ENCODE results near the gene TBC1D16.
"Not testable (repeated sequence)": the region's sequence is repeated elsewhere in the genome, so short reads cannot be mapped to it uniquely, and the experiment has no call there.

Gene TBC1D16

DNA sequence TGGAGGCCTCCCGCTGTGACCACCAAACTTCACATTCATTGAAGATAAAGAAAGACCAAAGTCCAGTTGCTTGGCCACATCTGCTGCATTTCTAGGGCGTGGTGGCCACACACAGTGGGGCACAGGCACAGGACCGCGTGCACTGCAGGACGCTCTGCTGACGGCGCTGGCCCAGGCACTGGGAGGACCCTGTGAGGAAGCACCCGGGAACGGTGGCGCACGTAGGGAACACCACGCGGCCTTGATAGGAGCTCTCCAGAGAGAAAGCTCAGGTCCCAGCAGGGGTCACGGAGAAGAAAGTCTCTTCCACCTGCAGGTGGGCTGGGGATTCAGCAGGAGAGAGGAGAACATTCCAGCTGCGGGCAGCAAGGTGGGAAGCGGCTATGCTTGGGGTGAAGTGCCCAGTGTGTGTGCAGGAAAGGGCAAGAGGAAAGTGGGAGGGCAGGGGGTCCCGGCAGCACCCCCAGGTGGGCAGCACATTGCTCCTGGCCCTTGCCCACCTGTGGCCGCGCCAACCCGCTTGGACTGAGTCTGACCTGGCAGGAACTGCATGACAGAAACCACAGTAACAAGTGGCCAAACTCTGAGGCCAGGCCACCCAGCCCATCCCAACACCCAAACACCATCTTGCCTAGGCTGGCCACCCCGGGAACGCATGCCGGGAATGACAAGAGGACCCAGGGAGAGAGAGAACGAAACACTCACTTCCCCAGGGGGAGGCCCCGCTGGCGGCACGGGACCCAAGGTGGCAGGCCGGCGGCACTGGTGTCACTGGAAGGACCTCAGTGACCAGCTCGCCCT lies 32.8 kb downstream of the TBC1D16 start:
- DNase-seq: no peak

DNA sequence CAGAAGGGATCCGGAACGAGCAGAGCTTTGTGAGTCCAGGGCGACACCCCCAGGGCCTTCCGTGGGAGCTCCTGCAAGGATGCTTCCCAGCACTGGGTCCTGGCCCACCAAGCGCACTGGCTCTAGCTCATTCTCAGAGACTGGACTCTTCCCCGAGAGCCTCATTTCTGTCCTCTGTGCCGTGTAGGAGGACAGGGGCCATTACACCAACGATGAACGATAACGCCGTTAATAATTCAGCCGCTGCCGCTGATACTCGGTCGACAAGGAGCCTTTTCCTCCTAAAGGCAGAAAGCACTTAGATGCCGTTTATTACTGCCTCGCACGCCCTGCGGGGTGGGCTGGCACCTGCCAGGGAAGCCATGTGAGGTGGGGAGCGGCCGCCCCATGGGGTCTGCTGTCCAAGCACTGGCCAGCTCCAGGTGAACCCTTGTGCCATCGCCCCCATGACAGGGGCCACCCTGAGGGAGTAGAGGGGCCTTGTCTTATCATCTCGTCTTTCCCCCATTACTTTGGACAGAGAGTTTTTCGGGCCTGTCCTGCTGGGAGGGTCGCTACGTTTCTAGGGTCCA lies 33.5 kb downstream of the TBC1D16 start:
- no peak for DNase-seq

DNA sequence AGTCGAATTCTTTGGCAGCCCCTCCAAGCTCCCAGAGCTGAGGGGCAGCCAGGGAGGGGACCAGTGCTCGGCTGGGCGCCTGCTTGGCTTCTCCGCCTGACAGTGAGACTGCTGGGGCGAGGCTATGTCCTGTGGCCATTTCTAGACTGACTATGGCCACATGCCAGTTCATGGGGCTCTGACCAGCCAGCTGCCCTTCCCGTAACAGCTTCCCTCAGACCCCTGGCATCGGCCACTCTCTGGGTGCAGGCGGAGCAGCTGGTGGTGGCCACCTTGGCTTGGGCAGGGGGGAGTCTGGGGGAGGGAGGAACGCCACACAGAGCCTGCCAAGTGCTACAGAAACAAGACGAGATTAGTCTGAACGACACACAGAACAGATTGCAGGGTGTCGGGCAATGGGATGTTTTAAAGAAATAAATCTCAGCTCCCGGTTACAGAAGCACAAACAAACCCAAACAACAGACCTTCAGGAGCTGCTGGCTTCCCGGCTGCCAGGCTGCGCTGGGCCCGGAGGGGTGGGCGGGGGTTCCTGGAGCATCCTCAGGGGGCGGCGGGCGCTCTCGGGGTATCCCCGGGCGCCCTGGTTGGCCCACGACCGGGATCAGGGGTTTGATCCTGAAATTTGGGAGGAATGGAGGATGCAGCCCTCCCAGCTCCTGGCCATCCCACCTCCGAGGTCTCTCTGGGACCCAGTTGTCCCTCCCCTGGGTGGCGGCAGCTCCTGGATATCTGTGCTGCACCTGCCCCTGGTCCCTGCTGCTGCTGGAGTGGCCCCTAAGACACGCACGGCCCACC lies 34.5 kb downstream of the TBC1D16 start:
- no peak for DNase-seq

DNA sequence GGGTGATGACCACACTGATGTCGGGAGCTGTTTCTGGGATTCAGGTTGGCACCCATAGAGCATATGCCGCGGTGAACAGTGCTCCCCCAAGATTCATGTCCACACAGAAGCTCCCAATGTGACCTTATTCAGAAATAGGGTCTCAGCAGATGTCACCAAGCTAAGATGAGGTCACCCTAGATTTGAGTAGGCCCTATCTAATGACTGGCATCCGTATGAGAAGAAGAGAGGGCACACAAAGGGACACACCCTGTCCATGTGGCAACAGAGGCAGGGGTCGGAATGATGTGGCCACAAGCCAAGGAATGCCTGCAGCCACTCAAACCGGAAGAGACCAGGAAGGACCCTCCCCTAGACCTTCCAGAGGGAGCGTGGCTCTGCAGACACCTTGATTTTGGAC lies 35.5 kb downstream of the TBC1D16 start:
- DNase-seq: no peak

DNA sequence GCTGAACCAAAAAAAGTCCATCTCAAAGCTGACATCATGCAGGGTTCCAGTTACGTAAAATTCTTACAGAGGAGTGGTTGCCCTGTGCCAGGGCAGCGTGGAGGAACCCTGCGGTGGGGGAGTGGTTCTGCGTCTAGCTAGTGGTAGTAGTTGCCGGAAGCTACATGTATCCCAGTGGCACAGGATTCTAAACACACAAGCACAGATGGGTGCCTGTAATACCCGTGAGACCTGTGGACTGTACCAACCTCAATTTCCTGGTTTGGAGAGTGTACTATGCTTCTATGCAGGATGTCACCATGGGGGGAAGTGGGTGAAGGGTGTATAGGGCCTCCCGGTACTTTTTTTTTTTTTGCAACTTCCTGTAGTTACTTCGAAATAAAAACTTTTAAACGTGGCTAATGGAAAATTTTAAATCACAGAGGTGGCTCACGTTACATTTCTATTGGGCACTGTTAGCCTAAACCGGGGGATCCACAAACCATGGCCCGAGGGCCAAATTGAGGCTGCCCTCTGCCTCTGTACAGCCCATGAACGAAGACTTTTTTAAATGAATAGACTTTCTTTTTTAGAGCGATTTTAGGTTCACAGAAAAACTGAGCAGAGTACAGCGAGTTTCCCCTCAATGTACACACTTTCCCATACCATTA lies 38.5 kb downstream of the TBC1D16 start:
- peak; percentile 85 for DNase-seq

DNA sequence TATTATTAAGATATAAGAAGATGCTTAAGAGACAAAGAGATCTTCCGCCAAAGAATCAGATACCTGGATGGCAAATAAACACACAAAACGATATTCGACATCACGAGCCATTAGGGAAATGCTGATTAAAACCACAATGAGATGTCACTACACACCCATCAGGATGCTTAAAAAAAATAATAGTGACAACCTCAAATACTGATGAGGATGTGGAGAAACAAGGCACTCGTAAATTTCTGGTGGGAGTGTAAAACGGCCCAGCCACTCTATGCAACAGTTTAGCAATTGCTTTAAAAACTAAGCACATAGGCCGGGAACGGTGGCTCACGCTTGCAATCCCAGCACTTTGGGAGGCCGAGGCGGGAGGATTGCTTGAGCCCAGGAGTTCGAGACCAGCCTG lies 39.4 kb downstream of the TBC1D16 start:
- DNase-seq: no peak

DNA sequence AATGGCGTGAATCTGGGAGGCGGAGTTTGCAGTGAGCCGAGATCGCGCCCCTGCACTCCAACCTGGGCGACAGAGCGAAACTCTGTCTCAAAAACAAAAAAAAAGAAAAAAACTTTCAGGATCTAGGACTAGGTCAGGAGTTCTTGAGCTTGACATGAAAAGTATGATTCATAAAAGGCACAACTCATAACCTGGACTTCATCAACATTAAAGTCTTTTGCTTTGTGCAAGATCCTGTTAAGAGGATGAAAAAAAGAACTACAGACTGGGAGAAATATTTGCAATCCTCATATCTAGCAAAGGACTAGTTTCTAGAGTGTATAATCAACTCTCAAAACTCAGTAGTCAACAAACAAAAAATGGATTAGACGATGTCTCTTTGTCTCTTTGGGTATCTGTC lies 40.0 kb downstream of the TBC1D16 start:
- no peak for DNase-seq

DNA sequence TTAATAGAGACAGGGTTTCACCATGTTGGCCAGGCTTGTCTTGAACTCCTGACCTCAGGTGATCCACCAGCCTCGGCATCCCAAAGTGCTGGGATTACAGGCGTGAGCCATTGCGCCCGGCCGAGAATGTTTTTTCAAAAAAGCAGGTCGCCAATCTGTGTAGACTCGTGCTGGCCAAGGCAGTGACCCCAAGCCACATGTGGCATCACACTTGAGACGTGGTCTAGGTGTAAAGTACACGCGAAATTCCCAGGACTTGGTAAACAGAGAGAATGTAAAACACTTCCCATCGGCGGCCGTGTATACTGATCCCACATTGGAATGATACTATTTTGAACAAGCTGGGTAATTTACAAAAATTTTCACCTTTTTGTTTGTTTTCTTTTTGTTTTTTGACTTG lies 41.1 kb downstream of the TBC1D16 start:
- no peak for DNase-seq

DNA sequence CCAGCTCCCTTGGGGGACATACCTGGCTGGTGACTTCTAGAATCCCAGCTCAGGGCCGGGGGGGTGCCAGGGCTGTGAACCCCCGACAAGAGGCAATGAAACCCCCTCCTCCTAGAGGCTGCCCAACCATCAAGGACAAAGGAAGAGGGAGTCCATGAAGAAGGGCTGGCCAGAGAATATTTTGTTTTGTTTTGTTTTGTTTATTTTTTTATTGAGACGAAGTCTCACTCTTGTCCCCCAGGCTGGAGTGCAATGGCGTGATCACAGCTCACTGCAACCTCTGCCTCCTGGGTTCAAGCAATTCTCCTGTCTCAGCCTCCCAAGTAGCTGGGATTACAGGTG lies 41.5 kb downstream of the TBC1D16 start:
- DNase-seq: not testable (repeated sequence)

DNA sequence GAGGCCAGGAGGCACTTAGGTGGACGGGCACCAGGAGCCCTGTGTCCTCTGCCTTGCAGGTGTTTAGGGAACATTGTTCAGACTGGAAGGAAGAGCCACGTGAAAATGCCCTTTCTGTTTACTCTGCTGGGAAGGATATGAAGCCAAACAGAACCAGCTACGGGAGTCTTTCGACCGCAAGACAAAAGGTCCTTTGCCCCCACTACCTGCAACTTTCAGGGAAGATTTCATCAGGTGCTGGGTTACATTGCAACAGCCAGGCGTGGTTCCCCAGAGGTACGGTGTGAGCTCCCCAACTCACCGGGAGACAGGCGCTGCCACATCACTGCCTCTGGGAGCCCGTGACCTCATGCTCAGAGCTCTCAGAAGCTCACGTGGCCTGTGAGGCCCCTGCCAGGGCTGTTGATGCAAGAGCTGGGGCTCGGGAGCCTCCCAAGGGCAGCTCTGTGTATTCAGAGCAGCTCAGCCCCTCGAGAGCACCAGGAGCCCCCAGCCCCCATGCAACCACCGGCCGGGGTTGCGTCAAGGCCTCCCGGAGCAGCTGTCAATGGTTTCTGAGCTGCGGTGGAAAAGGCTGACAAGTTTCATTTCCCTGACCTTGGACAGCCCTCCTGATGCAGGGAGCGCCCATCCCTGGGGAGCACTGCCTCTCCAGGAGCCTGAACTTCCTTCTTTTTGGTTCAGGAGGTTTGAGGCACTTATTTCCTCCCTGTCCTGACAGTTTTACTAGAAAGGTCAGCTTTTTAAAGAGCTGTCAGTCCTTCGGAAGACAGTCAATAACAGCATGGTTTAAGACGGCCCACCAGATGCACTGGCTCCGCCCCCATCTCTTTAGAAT lies 42.1 kb downstream of the TBC1D16 start:
- peak; percentile 77 for DNase-seq

DNA sequence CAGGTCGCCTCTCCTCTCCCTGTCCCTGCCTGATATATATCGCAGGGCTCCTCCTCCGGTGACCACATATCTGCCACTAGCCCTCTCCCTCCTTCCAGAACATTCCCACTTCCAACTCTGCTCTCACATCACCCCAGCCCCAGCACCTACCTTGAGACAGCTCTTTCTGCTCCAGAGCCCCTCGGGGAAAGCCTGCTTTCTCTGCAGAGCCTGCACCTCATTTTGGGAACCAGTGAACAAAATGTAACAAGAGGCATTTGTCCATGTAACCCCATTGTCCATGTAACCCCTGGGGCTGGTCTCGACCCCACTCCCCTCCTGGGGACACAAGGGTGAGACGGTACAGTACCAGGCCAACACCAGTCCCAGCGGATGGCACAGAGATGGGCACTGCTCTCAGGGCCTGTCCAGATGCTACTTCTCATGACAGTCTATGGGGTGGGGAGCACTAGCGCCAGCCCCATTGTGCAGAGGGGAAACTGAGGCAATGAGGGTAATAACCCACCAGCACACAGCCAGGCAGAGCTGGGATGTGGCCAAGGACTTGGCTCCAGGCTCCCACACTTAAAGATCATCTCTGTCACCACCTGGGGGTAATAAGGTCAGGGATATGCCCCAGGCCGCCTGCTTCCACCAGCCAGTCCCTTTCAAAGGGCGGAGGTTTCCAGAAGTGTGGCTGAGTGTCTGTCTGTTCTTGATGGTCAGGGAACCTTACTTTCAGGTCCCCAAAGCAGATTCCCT lies 42.9 kb downstream of the TBC1D16 start:
- peak; percentile 69 for DNase-seq

DNA sequence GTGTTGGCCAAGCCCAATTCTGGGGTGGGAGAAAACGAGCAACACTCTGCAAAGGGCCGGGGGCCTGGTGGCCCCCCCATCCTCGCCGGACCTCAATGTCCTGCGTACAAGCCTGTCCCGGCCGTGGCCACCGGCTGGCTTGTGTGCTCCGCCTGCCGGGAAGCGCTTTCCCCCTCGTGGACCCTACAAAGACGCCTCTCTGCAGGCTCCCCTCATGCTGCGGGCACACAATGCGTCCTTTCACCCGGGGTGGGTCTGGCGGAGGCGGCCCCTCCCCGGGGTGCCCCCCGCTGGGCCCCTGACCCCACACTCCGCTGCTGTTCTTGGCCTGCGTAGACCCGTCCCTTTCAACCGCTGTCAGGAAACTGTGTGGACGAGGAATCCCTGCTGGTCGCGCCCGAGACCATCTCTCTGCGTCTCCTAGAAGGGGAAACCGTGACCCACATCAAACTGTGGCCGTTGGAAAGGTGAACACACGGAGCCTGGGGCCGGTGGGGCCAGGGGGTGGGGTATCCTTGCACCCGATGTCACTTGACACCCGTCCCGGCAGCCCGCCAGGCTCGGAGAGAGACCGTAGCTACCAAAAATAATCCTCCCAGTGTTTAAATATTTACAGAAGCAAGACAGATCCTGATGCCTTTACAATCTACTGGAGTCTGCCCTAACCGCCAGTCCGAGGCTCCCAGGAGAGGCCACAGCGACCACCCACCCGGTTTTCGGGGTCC lies 43.6 kb downstream of the TBC1D16 start:
- peak; percentile 75 for DNase-seq

DNA sequence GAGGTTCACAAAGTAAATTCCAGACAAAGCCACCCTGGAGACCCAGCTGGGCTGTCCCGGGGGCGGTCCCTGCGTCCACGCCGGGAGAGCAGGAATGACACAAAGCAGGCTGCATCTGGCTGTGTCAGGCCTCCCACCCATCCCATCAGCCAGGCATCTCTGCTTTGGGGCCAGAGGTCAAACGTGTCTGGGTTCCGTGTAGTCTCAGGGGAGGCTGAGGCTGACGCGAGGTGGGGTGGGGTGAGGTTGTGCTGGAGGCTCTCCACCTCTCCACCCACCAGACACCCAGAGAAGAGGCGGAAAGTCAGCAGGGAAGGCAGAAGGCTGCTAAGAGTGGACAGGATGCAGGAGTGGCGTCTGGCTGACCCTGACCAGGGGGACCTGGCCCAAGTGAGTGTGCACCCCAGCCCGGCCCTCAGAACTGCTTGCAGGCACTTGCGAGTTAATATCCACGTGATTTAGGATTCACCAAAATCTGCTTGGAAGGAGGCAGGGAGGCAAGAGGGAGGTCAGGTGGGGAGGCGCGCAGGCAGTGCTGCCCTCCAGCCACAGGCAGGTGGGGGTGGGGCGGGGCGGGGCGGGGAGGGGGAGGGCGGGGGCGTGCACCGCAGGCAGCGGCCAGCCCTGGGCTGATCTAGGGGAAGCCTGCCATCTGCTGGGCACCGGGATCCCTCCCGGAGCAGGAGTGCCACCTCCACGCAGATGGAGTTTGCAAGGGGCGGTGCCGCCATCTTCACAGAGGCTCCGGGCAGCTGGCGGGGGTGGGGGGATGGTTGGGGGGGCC lies 44.3 kb downstream of the TBC1D16 start:
- DNase-seq: peak; percentile 89

DNA sequence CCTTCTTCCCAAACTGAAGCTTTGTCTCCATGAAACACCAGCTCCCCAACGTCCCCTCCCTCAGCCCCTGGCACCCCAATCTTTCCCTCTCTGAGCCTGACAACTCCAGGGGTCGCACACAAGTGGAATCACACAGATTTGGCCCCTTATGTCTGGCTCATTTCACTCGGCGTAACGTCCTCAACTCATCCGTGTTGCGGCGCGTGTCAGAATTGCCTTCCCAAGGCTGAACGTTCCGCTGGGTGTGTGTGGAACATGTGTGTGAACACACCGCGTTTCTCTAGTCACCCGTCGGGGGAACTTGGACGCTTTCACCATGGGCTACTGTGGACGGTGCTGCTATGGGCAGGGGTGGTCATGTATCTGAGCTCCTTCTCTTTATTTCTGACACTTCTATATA lies 45.0 kb downstream of the TBC1D16 start:
- DNase-seq: no peak

DNA sequence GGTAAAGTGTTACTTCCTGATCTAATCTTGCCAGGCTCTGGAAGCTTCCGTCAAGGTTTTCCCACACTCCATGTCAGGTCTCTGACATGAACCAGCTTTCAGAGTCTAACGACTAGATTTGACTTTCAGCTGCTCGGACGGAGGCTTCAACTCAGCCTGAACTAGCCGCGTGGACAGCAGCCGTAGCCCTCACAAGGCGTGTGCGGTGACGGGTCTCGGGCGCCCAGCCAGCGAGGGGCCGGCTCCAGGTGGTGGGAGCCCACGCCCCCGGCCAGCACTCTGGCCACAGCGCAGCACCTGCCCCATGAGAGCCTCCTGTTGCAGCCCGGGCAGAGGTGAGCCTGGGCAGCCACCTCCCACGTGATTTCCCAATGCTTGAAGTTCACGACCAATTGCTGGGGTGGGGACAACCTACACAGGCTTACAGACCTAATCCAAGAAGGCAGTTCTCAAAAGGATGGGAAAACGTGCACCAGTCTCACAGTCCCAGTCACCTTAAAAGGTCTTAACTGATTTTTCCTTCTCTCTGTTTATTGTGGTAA lies 45.5 kb downstream of the TBC1D16 start:
- no peak for DNase-seq

DNA sequence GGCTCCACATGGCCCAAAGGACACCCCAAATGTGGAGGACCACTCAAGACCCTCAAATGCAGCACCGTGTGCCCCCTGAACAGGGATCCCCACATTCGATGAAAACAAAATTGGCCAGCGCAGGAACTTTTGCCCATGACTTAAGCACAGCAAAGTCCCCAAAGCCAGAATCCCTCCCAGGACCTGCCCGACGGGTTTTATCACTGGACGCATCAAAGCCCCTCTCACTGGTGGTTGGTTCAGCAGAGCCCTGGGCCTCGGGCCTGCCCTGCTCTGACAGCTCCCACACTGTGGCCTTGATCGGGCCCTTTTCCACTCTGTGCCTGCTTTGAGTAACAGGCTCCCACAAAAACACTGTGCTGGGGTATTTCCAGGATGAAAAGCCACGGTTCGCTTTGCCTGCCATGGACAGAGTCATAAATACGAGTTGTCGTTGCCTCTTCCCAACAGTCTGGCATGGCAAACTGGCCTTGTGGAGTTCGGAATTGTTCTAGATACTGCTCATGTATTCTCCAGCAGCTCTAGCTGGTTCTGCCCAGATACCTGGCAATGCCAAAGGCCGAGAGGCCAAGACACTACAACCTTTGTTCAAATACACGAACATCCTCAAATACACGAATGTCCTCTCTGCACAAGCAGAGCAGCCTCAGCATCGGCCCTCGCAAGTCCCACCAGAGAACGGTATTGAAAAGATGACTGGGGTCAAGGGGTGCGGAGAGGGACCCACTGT lies 46.4 kb downstream of the TBC1D16 start:
- no peak for DNase-seq

DNA sequence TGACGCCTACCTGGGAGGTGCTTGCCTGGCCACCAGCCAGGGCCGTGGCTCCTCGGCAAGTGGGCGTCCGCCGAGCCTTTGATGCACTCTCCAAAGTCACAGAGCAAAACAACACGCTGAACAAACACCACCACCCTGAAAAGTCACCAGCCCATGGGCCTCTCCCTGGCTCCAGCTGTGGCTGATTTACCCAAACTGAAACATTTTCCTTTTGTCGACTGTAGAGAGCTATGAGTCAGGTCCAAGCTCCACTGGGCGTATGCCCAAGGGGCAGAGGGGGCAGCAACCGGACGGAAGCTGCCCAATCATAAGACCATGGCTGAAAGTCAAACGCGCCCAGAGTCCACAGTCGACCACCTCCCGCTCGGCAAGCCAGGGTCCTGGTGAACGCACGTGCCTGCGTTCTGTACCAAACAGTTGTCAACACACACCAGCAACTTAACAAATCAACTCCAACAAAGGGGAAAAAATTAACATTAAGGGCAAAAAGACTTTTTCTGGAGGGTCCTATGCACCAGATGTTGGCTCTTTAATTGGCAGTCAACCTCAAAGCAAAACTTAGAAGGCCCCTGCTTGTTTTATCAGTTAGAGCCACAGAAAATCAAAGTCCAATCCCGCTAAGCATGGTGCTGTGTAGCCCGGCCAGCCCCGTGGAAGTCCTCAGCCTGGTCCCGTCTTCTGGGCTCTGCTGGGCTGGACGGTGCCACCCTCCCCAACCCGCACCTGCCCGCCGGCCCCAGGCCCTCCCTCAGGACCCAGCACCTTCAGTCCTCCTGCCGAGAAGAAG lies 47.3 kb downstream of the TBC1D16 start:
- DNase-seq: no peak

DNA sequence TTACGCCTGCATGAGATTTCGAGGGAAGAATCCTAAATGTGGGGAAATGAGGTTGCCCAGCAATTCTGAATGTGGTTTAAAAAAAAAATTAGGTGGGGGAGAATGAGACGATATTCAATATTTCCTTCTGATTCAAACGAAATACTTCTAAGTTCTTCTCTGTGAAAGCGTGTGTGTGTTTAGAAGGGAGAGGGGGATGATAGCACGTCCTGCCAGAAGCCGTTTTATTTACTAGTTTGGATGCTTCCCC lies 47.8 kb downstream of the TBC1D16 start:
- DNase-seq: no peak

All from activated CD8-positive, alpha-beta memory T cell treated with anti-CD3 and anti-CD28 coated beads for 24 hours (primary cell).